ENCODE data around the gene PRKX. TPM values are rescaled to one million over a fixed set of nuclear protein-coding genes. Genes with fewer than 3 reads are reported as not detected.
"Not testable (repeated sequence)": the region's sequence is repeated elsewhere in the genome, so short reads cannot be mapped to it uniquely, and the experiment has no call there.

Gene PRKX
- total RNA-seq, 2 donors from 2014 or later = 8.6 to 11.2 TPM

GRCh38 chrX:3638280-3638873 lies 75.1 kb downstream of the PRKX start:
- Histone ChIP-seq H3K4me3 (no peak overlapping the region), H3K27ac (no peak overlapping the region), H3K27me3 (no peaks in the 10 kb centered on the region), H3K9me3 (no peaks in the 10 kb centered on the region), H3K4me1 (no peaks in the 10 kb centered on the region), H3K36me3 (replicated peaks in 1 of 2; ENCODE audit: insufficient read depth in 1 of 2, low read depth in 2 of 2) (no peaks in the 10 kb centered on the region)
- DNase-seq (peak; percentile 21 to 73 (median 46)), ATAC-seq (no peak)
- intact Hi-C loops (cut with DNase I) = loop anchor here (10.0 kb wide), 1 partner anchor 534 kb away; no protein-coding TSS in a partner anchor
- 4 to 5% methylated on average over 6 of the region's 6 CpGs for WGBS, 2 donors
- TF ChIP-seq CTCF (IDR thresholded peaks at IDR 0.05) (peak; percentile 15 to 71 (median 51)), POLR2A (IDR thresholded peaks at IDR 0.05) (no peak)

DNA sequence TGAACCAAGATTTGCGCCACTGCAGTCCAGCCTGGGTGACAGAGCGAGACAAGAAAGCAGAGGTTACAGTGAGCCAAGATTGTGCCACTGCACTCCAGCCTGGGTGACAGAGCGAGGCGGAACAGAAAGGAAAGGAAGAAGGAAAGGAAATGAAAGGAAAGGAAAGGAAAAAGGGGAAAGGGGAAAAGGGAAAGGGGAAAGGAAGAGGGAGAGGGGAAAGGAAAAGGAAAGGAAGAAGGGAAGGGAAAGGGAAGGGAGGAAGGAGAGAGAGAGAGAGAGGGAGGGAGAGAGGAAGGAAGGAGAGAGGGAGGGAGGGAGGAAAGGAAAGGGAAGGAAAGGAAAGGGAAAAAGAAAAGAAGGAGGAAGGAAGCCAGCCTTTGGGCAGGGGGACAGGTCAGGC lies 76.6 kb downstream of the PRKX start:
- no peak for ATAC-seq
- no peaks in the 10 kb centered on the region for H3K27me3 ChIP-seq
- no peaks in the 10 kb centered on the region for H3K9me3 ChIP-seq
- TF ChIP-seq POLR2A (IDR thresholded peaks at IDR 0.05) (no peak), CTCF (IDR thresholded peaks at IDR 0.05) (no peak)
- 94 to 100% methylated on average over 3 to 4 of the region's 4 CpGs for WGBS, 2 donors
- intact Hi-C loops (cut with DNase I) = loop anchor here (10.0 kb wide), 1 partner anchor 532 kb away; no protein-coding TSS in a partner anchor
- H3K4me1 ChIP-seq = no peaks in the 10 kb centered on the region
- no peak overlapping the region for H3K4me3 ChIP-seq
- H3K36me3 ChIP-seq (replicated peaks in 1 of 2; ENCODE audit: insufficient read depth in 1 of 2, low read depth in 2 of 2) = no peaks in the 10 kb centered on the region
- H3K27ac ChIP-seq = no peak overlapping the region
- DNase-seq = no peak

DNA sequence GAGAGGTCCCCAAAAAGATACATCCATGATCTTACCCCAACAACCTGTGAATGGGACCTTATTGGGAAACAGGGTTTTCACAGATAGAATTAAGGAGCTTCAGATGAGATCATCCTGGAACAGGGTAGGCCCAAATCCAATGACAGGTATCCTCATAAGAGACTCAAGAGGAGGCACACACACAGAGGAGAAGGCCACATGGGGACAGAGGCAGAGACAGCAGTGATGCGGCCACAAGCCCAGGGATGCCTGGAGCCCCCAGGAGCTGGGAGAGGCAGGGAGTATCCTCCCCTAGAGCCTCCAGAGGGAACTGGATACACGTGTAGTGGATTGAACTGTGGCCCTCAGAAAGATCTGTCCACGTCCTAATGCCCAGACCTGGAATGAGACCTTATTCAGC lies 82.3 kb downstream of the PRKX start:
- WGBS, 2 donors = 100% methylated on average over 1 to 3 of the region's 3 CpGs
- no peaks in the 10 kb centered on the region for H3K4me1 ChIP-seq
- H3K27me3 ChIP-seq = no peaks in the 10 kb centered on the region
- no peak overlapping the region for H3K4me3 ChIP-seq
- no peaks in the 10 kb centered on the region for H3K36me3 ChIP-seq (replicated peaks in 1 of 2; ENCODE audit: insufficient read depth in 1 of 2, low read depth in 2 of 2)
- no peak overlapping the region for H3K27ac ChIP-seq
- no peak for DNase-seq
- intact Hi-C loops (cut with DNase I) = loop anchor here (10.0 kb wide), 1 partner anchor 526 kb away; no protein-coding TSS in a partner anchor
- no peaks in the 10 kb centered on the region for H3K9me3 ChIP-seq
- no peak for TF ChIP-seq CTCF (IDR thresholded peaks at IDR 0.05)
- TF ChIP-seq POLR2A (IDR thresholded peaks at IDR 0.05) = no peak
- ATAC-seq = no peak

DNA sequence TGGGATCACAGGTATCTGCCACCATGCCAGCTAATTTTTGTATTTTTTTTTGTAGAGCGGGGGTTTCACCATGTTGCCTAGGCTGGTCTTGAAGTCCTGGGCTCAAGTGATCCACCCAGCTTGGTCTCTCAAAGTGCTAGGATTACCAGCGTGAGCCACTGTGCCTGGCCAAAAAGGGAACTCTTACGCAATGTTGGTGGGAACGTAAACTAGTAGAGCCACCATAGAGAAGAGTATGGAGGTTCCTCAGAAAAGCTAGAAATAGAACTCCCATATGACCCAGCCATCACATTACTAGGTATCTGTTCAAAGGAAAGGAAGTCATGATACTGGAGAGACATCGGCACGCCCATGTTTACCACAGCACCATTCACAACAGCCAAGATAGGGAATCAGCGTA lies 85.9 kb downstream of the PRKX start:
- intact Hi-C loops (cut with DNase I) = no loop called here
- WGBS, 2 donors = 92% methylated on average over 6 to 7 of the region's 7 CpGs
- no peak for ATAC-seq
- TF ChIP-seq CTCF (IDR thresholded peaks at IDR 0.05) (no peak), POLR2A (IDR thresholded peaks at IDR 0.05) (no peak)
- H3K4me3 ChIP-seq = no peak overlapping the region
- no peaks in the 10 kb centered on the region for H3K27me3 ChIP-seq
- H3K4me1 ChIP-seq = no peaks in the 10 kb centered on the region
- no peaks in the 10 kb centered on the region for H3K36me3 ChIP-seq (replicated peaks in 1 of 2; ENCODE audit: insufficient read depth in 1 of 2, low read depth in 2 of 2)
- H3K27ac ChIP-seq = no peak overlapping the region
- H3K9me3 ChIP-seq = no peaks in the 10 kb centered on the region
- DNase-seq = no peak

DNA sequence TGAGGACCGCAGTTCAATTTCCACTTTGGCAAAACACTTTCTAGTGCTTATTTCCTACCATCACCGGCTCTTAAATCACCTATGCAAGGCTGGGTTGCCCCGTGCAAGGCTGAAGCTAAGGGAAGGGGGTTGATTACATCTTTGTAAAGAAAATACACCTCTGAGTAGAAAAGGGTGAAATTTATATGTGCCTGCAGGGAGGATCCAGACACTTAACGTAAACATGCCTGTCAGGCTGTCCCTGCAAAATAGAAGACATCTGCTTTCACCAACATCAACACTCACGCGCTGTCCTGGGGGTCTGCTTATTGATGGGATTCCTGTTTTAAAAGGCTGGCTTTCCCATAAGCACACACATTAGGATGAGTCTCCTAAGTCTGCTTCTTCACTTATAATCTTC lies 92.0 kb downstream of the PRKX start:
- H3K27ac ChIP-seq = no peak overlapping the region
- no peaks in the 10 kb centered on the region for H3K9me3 ChIP-seq
- H3K4me1 ChIP-seq = no peaks in the 10 kb centered on the region
- H3K27me3 ChIP-seq = no peaks in the 10 kb centered on the region
- intact Hi-C loops (cut with DNase I) = no loop called here
- TF ChIP-seq POLR2A (IDR thresholded peaks at IDR 0.05) (no peak), CTCF (IDR thresholded peaks at IDR 0.05) (no peak)
- H3K36me3 ChIP-seq (replicated peaks in 1 of 2; ENCODE audit: insufficient read depth in 1 of 2, low read depth in 2 of 2) = no peaks in the 10 kb centered on the region
- H3K4me3 ChIP-seq = no peak overlapping the region
- no peak for DNase-seq
- 83 to 84% methylated on average over 5 to 6 of the region's 6 CpGs for whole genome bisulfite sequencing, 2 donors
- no peak for ATAC-seq

GRCh38 chrX:3611744-3612143 lies 101.7 kb downstream of the PRKX start:
- DNase-seq; intact Hi-C loops (cut with DNase I); H3K36me3 ChIP-seq (replicated peaks in 1 of 2; ENCODE audit: insufficient read depth in 1 of 2, low read depth in 2 of 2); H3K27ac ChIP-seq; H3K27me3 ChIP-seq; H3K9me3 ChIP-seq; H3K4me1 ChIP-seq; ATAC-seq; H3K4me3 ChIP-seq: not testable (repeated sequence)
- WGBS, 2 donors = 67 to 90% methylated on average over 3 to 5 of the region's 6 CpGs
